Non-pigmented ciliary epithelial cell (primary cell): ENCODE measurements around the gene DENND6B.
"Not testable (repeated sequence)": the region's sequence is repeated elsewhere in the genome, so short reads cannot be mapped to it uniquely, and the experiment has no call there.

ENCODE experiments used
- DNase-seq: peaks from one replicate; pipeline ENCODE4 v3.0.0-alpha.2; 2010; ENCODE audit warnings: low read depth

Gene DENND6B

GRCh38 chr22:50289151-50289941, 37.5 kb downstream of the DENND6B start:
- no peak for DNase-seq

DNA sequence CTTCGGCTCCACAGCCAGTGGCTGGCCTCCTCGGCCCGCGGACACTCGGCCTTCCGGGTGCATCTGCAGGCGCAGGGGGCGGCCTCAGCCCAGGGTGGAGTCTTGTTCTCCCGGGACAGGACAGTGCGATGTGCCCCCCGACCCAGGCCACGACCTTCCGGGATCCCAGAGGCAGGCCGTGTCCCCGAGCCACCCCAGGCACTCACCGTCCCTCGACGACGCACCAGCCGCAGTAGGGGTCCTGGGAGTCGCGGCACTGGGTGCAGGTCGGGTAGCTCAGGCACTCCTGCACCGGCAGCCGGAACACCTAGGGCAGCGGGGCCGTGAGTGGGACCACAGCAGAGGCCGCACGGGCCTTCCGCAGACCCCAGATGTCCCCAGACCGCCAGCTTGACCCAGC, 39.1 kb downstream of the DENND6B start:
- DNase-seq: no peak

GRCh38 chr22:50286701-50287318, 40.0 kb downstream of the DENND6B start:
- no peak for DNase-seq

GRCh38 chr22:50286275-50286674, 40.5 kb downstream of the DENND6B start:
- DNase-seq: no peak

- DNase-seq: no peak
Observed at GRCh38 chr22:50285568-50286229, 41.1 kb downstream of the DENND6B start.

DNA sequence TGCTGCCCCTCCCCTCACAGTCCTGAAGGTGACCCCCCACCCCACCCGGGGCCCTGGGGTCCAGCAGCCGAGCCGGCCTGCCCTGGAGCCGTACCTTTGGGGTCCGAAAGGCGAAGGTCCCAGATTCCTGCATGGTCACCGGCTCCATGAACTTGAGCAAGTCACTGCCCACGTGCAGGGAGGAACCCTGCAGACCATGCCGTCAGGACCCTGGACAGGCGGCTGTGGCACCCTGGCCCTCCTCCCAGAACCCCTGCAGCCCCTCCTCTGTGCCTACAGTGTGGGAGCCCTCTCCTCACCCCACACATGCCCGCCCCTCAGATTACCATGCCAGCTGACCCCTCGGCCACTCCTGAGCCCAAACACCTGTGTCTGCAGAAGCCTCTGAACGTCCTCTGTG, 42.3 kb downstream of the DENND6B start:
- DNase-seq: no peak

DNA sequence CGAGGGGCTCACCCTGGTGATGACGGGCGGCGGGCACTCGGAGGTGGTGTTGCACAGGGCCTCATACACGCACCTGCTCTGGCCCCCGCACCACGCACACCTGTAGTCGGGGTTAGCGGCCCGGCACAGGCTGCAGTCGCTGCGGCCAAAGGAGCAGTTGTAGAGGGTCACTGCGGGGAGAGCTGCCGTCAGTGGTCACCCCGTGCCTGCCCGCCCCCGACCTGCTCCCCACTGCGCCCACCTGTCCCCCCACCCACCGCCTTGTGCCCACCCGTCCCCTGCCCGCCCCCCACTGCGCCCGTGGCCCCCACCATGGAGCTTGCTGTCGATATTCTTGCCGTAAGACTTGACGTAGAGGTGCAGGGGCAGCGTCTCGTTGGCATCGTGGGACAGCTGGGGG, 43.0 kb downstream of the DENND6B start:
- no peak for DNase-seq

DNA sequence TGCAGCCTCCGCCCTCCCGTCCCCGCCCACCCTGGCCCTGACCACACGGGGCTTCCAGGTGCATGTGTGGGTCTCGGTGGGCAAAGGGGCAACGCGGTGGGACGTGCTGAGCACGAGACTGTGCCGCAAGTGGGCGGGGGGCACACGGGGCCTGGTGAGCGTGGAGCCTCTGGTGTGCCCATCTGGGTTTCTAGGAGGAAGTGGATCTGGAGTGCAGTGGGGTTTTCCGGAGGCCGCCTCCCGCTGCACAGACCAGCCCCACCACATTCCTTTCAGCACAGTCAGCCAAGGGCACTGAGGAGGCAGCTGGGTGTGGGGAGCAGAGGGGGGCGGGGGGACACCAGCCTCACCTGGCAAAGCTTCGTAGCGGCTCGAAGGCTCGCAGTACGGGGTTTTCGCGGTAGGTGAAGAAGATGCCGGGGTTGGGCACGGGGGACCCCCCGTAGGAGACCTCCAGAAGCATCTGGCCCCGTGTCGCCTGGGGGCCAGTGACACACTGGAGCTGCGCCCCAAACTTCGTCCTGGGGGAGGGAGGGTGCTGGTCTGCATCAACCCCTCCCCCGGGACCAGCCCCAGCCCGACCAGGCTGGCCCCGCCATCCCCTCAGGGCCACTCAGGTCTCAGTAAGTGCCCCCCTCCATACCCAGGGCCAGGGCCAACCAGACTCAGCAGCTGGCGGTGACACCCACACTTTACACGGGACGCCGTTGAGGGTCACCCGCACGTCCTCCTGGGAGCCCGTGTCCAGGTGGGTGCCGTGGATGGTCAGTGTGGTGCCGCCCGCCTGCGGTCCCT, 44.3 kb downstream of the DENND6B start:
- DNase-seq: no peak

GRCh38 chr22:50281957-50282356, 44.9 kb downstream of the DENND6B start:
- DNase-seq: no peak

- DNase-seq: no peak
Observed at GRCh38 chr22:50281384-50281760, 45.4 kb downstream of the DENND6B start.

GRCh38 chr22:50280708-50281383, 46.0 kb downstream of the DENND6B start:
- no peak for DNase-seq

GRCh38 chr22:50280022-50280707, 46.6 kb downstream of the DENND6B start:
- DNase-seq: no peak

DNA sequence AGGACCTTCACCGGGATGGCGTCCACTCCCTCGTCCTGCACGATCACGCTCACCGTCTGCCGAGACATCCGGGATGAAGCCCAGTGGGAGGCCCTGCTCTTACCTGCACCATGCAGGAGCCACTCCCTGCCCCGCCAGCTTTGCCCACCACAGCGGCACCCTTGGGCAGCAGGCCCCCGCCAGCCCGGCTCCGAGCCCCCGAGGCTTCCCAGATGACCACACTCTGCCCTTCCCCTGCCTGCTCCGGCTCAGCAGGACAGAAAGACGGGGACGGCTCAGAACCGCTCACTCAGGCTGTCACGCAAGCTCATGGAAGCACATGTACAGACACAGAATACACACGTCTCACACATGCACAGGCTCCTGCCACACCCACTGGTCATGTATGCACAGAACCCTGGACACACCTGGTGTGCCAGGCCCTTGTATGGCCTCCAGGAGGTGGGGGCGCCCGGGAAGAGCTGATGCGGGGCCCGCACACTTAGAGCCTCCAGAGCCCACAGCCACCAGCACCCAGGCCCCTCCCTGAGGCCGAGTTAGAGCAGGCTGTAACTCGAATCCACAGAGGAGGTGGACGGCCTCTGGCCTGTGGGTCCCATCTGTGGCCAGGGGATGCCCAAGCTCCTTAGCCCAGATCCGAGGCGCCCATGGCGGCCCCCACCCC, 47.7 kb downstream of the DENND6B start:
- DNase-seq: no peak

DNA sequence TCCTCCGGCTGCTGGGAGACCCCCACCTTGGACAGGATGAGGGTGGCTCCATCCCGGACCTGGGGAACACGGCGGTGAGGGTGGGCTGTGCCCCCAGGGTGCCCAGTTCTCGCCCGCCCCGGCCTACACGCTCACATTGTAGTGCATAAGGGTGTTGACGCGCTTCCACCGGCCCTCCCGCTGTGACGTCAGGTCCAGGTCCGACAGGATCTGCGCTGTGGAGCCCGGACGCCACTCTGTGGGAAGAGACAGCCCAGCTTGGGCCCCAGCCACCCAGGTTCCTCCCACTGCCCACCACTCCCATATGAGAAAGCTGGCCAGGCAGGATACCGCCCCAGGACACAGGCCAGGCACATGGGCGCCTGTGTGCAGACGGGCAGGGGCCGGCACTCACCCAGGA, 48.4 kb downstream of the DENND6B start:
- no peak for DNase-seq

DNA sequence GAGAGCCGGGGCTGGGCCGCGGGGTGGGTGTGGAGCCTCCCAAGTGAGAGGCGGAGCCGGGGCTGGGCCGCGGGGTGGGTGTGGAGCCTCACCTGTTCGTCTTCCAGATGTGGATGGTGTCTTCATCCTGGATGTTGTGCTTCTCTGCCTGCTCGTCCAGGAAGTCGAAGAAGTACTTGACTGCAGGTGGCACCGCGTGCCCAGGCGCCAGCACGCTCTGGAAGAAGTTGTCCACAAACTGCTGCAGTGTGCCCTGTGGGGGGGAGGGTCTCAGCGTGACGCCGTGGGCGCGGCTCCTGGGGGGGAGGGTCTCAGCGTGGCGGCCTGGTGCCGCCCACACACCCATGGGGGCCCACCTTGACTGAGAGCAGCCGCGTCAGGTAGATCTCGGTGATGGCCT, 49.1 kb downstream of the DENND6B start:
- no peak for DNase-seq

GRCh38 chr22:50276143-50276542, 50.7 kb downstream of the DENND6B start:
- DNase-seq: no peak

GRCh38 chr22:50275181-50276055, 51.4 kb downstream of the DENND6B start:
- DNase-seq: no peak

DNA sequence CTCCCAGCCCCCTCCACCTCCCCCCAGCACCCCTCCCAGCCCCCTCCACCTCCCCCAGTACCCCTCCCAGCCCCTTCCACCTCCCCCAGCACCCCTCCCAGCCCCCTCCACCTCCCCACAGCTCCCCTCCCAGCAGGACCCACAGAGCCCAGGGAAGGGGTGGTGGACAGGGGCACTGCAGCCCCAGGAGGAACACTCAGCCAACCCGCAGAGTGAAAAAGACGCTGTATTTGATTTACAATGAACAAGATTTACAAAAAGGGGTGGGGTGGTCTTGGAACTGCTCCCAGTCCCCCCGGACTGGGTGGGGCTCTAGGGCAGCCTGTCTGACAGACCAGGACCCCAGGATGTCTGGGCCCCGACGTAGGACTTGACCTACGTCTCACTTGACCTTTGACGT, 52.0 kb downstream of the DENND6B start:
- DNase-seq: no peak

- no peak for DNase-seq
Observed at GRCh38 chr22:50274311-50274710, 52.5 kb downstream of the DENND6B start.

DNA sequence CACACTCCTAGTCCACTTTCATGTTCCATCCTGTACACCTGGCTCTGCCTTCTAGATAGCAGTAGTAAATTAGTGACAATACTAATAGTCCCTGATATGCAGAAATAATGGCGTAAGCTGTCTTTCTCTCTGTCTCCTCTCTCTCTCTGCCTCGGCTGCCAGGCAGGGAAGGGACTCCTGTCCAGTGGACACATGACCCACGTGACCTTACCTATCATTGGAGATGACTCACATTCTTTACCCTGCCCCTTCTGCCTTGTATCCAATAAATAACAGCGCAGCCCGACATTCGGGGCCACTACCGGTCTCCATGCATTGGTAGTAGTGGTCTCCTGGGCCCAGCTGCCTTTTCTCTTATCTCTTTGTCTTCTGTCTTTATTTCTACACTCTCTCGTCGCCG, 53.0 kb downstream of the DENND6B start:
- not testable (repeated sequence) for DNase-seq
